CD4-positive, alpha-beta T cell treated with Interleukin-15 for 4 hours (primary cell): Measurements from ENCODE around the gene KANK2.
"Not testable (repeated sequence)": the region's sequence is repeated elsewhere in the genome, so short reads cannot be mapped to it uniquely, and the experiment has no call there.

Source experiments
- DNase-seq: peaks from one replicate; pipeline ENCODE4 v3.0.0-alpha.2; 2020; ENCODE audit warnings: low spot score

The KANK2 gene

GRCh38 chr19:11196406-11197287 lies 698 bp downstream of the KANK2 start:
- no peak for DNase-seq

GRCh38 chr19:11195681-11196080 lies 1.7 kb downstream of the KANK2 start:
- DNase-seq = no peak

GRCh38 chr19:11194656-11195558 lies 2.4 kb downstream of the KANK2 start:
- no peak for DNase-seq

- no peak for DNase-seq
These were observed 3.2 kb downstream of the KANK2 start for GRCh38 chr19:11194173-11194572.

GRCh38 chr19:11192957-11193939 lies 4.1 kb downstream of the KANK2 start:
- no peak for DNase-seq

- no peak for DNase-seq
These were observed 5.4 kb downstream of the KANK2 start for GRCh38 chr19:11191934-11192333.

- DNase-seq = no peak
These were observed 6.0 kb downstream of the KANK2 start for GRCh38 chr19:11191273-11191755.

- DNase-seq = no peak
These were observed 6.8 kb downstream of the KANK2 start for GRCh38 chr19:11190501-11190900.

- DNase-seq = no peak
These were observed 9.9 kb downstream of the KANK2 start for GRCh38 chr19:11187441-11187840.

- DNase-seq = no peak
These were observed 14.4 kb downstream of the KANK2 start for GRCh38 chr19:11182994-11183393.

- DNase-seq = no peak
These were observed 15.9 kb downstream of the KANK2 start for GRCh38 chr19:11181488-11181887.

GRCh38 chr19:11180975-11181374 lies 16.4 kb downstream of the KANK2 start:
- DNase-seq = not testable (repeated sequence)

- DNase-seq = no peak
These were observed 17.0 kb downstream of the KANK2 start for GRCh38 chr19:11180346-11180745.

GRCh38 chr19:11179716-11180297 lies 17.5 kb downstream of the KANK2 start:
- DNase-seq = no peak

GRCh38 chr19:11179145-11179465 lies 18.2 kb downstream of the KANK2 start:
- DNase-seq = not testable (repeated sequence)

GRCh38 chr19:11177592-11177991 lies 19.8 kb downstream of the KANK2 start:
- no peak for DNase-seq

GRCh38 chr19:11176466-11177193 lies 20.7 kb downstream of the KANK2 start:
- no peak for DNase-seq

GRCh38 chr19:11175920-11176319 lies 21.4 kb downstream of the KANK2 start:
- DNase-seq = no peak

- DNase-seq = no peak
These were observed 23.0 kb downstream of the KANK2 start for GRCh38 chr19:11174336-11174735.

- no peak for DNase-seq
These were observed 23.7 kb downstream of the KANK2 start for GRCh38 chr19:11173516-11174155.
